Tibial artery (tissue), 4 donors: ENCODE measurements around the gene PSMA6.
"Not testable (repeated sequence)": the region's sequence is repeated elsewhere in the genome, so short reads cannot be mapped to it uniquely, and the experiment has no call there.

ENCODE experiments used
- DNase-seq, 2 donors: peaks; one replicate each; pipeline ENCODE4 v3.0.0-alpha.2; 2019
- H3K27ac ChIP-seq, 2 donors: fragments of 200-600 bp; sonication (generic) in 1 of 2; 1 replicate in 1 of 2; 2 replicates in 1 of 2; pipeline ENCODE4 v1.5.1; 2018 to 2019; ENCODE audit warnings: mild to moderate bottlenecking in 1 of 2
- H3K27me3 ChIP-seq, 2 donors: fragments of 200-600 bp; sonication (generic) in 1 of 2; one replicate each; pipeline versions ENCODE4 v1.5.1 to v1.6.0; 2016 to 2019
- H3K36me3 ChIP-seq, 3 donors: fragments of 200-600 bp; sonication (generic) in 2 of 3; one replicate each; pipeline ENCODE4 v1.5.1; 2016 to 2019; ENCODE audit warnings: mild to moderate bottlenecking in 2 of 3
- H3K4me1 ChIP-seq, 4 donors: fragments of 200-600 bp; sonication (generic) in 2 of 4; 1 replicate in 3 of 4; 2 replicates in 1 of 4; pipeline ENCODE4 v1.5.1; 2016 to 2019
- H3K4me3 ChIP-seq, 2 donors: fragments of 200-600 bp; sonication (generic) in 1 of 2; 1 replicate in 1 of 2; 2 replicates in 1 of 2; pipeline ENCODE4 v1.5.1; 2018 to 2019; ENCODE audit warnings: mild to moderate bottlenecking in 2 of 2
- H3K9me3 ChIP-seq, 3 donors: fragments of 200-600 bp; sonication (generic) in 1 of 3; one replicate each; pipeline ENCODE4 v1.5.1; 2016 to 2019
- intact Hi-C: fragments of 100-400 bp; cut with DNase I; formaldehyde crosslinking; loops from one replicate; pipeline ENCODE4 v1.15.0; 2023; ENCODE audit warnings: low total_unique reads
- TF ChIP-seq, protein P1 (sequence below), 2 experiments: fragments of 200-600 bp in 1 of 2; fragments of 450-650 bp in 1 of 2; IDR thresholded peaks; one replicate each; pipeline ENCODE4 v1.5.1; 2017 to 2019; ENCODE audit warnings: antibody characterized with exemption in 2 of 2, mild to moderate bottlenecking in 1 of 2, moderate library complexity in 1 of 2

Gene PSMA6

GRCh38 chr14:35333797-35334743 is 41.9 kb downstream of the PSMA6 start:
- intact Hi-C loops = loop anchor here (10.0 kb wide), 1 partner anchor 289 kb away; the partner anchor contains the start of gene FAM177A1
- no peaks in the 10 kb centered on the region for H3K36me3 ChIP-seq
- H3K4me1 ChIP-seq = peaks cover 5 to 66% (median 32%) of the 10 kb centered on the region in 4 donors
- no peaks in the 10 kb centered on the region for H3K9me3 ChIP-seq
- H3K4me3 ChIP-seq = no peak overlapping the region
- peak overlapping the region; percentile 83 to 98 for H3K27ac ChIP-seq
- H3K27me3 ChIP-seq = no peaks in the 10 kb centered on the region
- TF ChIP-seq, protein P1, sequence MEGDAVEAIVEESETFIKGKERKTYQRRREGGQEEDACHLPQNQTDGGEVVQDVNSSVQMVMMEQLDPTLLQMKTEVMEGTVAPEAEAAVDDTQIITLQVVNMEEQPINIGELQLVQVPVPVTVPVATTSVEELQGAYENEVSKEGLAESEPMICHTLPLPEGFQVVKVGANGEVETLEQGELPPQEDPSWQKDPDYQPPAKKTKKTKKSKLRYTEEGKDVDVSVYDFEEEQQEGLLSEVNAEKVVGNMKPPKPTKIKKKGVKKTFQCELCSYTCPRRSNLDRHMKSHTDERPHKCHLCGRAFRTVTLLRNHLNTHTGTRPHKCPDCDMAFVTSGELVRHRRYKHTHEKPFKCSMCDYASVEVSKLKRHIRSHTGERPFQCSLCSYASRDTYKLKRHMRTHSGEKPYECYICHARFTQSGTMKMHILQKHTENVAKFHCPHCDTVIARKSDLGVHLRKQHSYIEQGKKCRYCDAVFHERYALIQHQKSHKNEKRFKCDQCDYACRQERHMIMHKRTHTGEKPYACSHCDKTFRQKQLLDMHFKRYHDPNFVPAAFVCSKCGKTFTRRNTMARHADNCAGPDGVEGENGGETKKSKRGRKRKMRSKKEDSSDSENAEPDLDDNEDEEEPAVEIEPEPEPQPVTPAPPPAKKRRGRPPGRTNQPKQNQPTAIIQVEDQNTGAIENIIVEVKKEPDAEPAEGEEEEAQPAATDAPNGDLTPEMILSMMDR (IDR thresholded peaks at IDR 0.05) = no peak
- no peak for DNase-seq

- no peaks in the 10 kb centered on the region for H3K9me3 ChIP-seq
- no peaks in the 10 kb centered on the region for H3K36me3 ChIP-seq
- peak overlapping the region; percentile 83 to 98 for H3K27ac ChIP-seq
- TF ChIP-seq, protein P1 (IDR thresholded peaks at IDR 0.05) = no peak
- intact Hi-C loops = loop anchor here (2.0 to 10.0 kb wide), 2 partner anchors 69 to 291 kb away; partner anchors contain the start of genes FAM177A1 and NFKBIA
- no peak overlapping the region for H3K4me3 ChIP-seq
- H3K27me3 ChIP-seq = no peaks in the 10 kb centered on the region
- peak in 1 of 2 donors; percentile 47 for DNase-seq
- H3K4me1 ChIP-seq = peaks cover 5 to 81% (median 39%) of the 10 kb centered on the region in 4 donors
Measured at GRCh38 chr14:35335388-35336092, 43.4 kb downstream of the PSMA6 start.

- not testable (repeated sequence) for DNase-seq, H3K36me3 ChIP-seq, H3K9me3 ChIP-seq, H3K4me3 ChIP-seq, H3K27me3 ChIP-seq
- intact Hi-C loops = loop anchor here (2.0 to 10.0 kb wide), 2 partner anchors 69 to 291 kb away; partner anchors contain the start of genes FAM177A1 and NFKBIA
- Histone ChIP-seq H3K27ac (peak overlapping the region; percentile 83 to 98), H3K4me1 (peaks cover 5 to 87% (median 45%) of the 10 kb centered on the region in 4 donors)
Measured at GRCh38 chr14:35336171-35336493, 44.0 kb downstream of the PSMA6 start.

DNA sequence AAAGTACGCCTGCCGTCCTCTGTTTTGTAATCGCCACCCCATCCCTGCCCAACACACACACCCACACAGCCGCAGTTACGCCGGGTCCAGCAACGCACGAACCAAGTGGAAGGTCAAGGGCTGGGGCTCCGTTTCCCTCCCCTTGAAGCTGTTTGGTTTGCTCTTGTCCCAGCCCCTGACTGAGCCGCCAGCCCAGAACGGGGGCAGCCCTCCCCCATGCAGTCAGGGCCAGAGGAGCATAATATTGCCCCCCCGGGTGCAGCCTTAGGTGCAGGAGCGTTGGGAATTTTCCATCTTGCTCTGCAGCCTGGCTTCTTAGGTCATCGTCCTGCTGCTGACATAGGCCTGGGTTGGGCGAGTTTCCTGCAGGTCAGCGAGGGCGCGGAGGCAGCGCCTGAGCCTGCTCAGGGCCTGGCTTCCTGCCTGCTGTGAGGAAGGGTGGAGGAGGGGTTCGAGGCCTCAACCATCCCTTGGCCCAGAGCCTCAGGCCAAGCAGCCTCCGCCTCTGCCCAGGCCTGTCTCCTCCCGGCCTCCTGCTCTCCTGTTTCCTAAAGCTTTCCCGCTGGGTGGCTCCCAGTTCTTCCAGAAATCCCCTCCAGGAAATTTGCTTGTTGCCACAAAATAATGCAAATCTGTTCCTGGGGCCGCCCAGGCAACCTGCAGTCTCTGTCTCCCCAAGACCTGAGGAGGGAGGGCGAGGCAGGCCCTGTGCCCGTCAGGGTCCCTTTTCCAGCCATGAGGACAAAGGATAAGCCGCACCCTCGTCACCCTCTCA is 44.5 kb downstream of the PSMA6 start:
- DNase-seq = peak; percentile 96 to 99
- TF ChIP-seq, protein P1 (IDR thresholded peaks at IDR 0.05) = no peak
- H3K27ac ChIP-seq = peak overlapping the region; percentile 83 to 98
- intact Hi-C loops = loop anchor here (2.0 to 10.0 kb wide), 2 partner anchors 68 to 292 kb away; partner anchors contain the start of genes FAM177A1 and NFKBIA
- H3K4me1 ChIP-seq = peaks cover 5 to 88% (median 48%) of the 10 kb centered on the region in 4 donors
- no peaks in the 10 kb centered on the region for H3K27me3 ChIP-seq
- no peaks in the 10 kb centered on the region for H3K36me3 ChIP-seq
- peak overlapping the region; percentile 0 to 15 for H3K4me3 ChIP-seq
- H3K9me3 ChIP-seq = no peaks in the 10 kb centered on the region

- H3K36me3 ChIP-seq = no peaks in the 10 kb centered on the region
Measured at GRCh38 chr14:35337269-35338255, 45.4 kb downstream of the PSMA6 start.

More at GRCh38 chr14:35337269-35338255, 45.4 kb downstream of the PSMA6 start:
- no peak for DNase-seq
- H3K27ac ChIP-seq = peak overlapping the region; percentile 83 to 98
- intact Hi-C loops = loop anchor here (2.0 to 10.0 kb wide), 2 partner anchors 67 to 293 kb away; partner anchors contain the start of genes FAM177A1 and NFKBIA
- H3K9me3 ChIP-seq = no peaks in the 10 kb centered on the region
- peaks cover 10 to 82% (median 56%) of the 10 kb centered on the region in 4 donors for H3K4me1 ChIP-seq
- H3K4me3 ChIP-seq = peak overlapping the region; percentile 0 to 15
- TF ChIP-seq, protein P1 (IDR thresholded peaks at IDR 0.05) = no peak
- H3K27me3 ChIP-seq = no peaks in the 10 kb centered on the region
